MG63 (cell line): ENCODE results near the gene TSHZ2. TPM values are rescaled to one million over a fixed set of nuclear protein-coding genes. Genes with fewer than 3 reads are reported as not detected.
"Not testable (repeated sequence)": the region's sequence is repeated elsewhere in the genome, so short reads cannot be mapped to it uniquely, and the experiment has no call there.

Experiments
- DNase-seq: peaks from one replicate; pipeline ENCODE4 v3.0.0-alpha.2; 2020
- H3K27me3 ChIP-seq: fragments of 250-450 bp; sonication (Bioruptor Pico); 2 replicates; pipeline ENCODE4 v1.5.1; 2020; ENCODE audit warnings: mild to moderate bottlenecking, moderate library complexity
- H3K36me3 ChIP-seq: fragments of 250-450 bp; sonication (Bioruptor Pico); 2 replicates; pipeline ENCODE4 v1.5.1; 2020; ENCODE audit warnings: mild to moderate bottlenecking, moderate library complexity
- H3K4me3 ChIP-seq: fragments of 250-450 bp; sonication (Bioruptor Pico); 2 replicates; pipeline ENCODE4 v1.5.1; 2020; ENCODE audit warnings: mild to moderate bottlenecking, moderate library complexity
- H3K9me3 ChIP-seq: fragments of 250-450 bp; sonication (Bioruptor Pico); 2 replicates; pipeline ENCODE4 v1.5.1; 2020; ENCODE audit warnings: mild to moderate bottlenecking, moderate library complexity
- total RNA-seq: library from RNA; depleted of rRNA; stranded (reverse); fragments of >200 nt; shearing (Covaris generic); gene quantifications from 2 replicates; pipeline ENCODE4 v1.2.3, GENCODE V29; 2014; ENCODE audit warnings: low replicate concordance

Gene TSHZ2
- total RNA-seq, 1 experiment from 2014 or later, result not detected

DNA sequence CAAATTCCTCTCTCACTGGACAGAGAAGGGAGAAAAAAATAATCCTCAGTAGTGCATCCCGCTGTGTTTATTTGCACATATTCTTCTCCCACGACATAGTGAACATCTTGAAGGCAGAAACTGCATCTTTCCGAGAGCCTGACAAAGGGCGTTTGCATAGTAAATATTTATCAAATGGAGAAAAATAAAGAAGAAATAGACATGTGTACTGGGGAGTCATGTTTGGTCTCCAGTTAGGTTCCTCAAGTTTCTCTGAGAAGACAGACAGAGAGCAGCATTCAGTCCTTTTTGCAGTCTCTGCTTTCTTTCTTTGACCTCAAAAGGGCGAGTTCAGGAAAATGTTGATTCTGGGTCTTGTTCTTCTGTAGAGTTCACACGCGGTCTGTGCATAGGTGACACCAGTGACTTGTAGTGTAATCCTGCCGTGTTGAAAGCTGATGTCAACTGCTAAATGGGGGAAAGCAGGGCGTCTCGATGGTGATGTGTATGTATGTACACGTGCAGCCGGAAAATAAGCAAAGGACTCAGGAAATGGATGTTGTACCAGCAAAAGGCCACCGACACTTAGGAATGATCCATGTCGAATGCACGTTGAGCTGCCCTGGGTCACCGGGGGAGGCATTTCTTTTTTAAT is 335.9 kb downstream of the TSHZ2 start:
- Histone ChIP-seq H3K27me3 (peaks cover 2% of the 10 kb centered on the region; the same call in 1 of the 2 replicates), H3K4me3 (no peak overlapping the region), H3K9me3 (no peaks in the 10 kb centered on the region), H3K36me3 (no peaks in the 10 kb centered on the region)
- no peak for DNase-seq

DNA sequence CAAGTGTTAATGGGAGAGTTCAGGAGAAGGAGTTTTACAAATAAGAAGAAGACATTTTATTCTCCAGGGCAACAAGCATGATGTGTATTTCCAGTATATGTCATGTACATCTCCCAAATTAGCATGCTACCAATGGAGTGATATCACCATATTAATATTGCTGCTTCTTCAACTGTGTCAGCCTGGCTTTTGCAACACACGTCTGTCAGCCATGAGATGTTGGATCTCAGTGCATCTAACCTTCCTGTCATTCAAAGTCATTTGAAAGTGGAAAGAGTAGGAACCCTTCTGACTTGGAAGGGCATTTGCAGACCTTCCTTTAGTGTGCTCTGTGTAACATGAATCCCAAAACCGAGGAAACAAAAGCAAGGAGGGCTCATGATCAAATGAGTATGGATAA is 337.4 kb downstream of the TSHZ2 start:
- H3K36me3 ChIP-seq, result no peaks in the 10 kb centered on the region
- H3K9me3 ChIP-seq, result no peaks in the 10 kb centered on the region
- peaks cover 2% of the 10 kb centered on the region; the same call in 1 of the 2 replicates for H3K27me3 ChIP-seq
- no peak for DNase-seq
- H3K4me3 ChIP-seq, result no peak overlapping the region

DNA sequence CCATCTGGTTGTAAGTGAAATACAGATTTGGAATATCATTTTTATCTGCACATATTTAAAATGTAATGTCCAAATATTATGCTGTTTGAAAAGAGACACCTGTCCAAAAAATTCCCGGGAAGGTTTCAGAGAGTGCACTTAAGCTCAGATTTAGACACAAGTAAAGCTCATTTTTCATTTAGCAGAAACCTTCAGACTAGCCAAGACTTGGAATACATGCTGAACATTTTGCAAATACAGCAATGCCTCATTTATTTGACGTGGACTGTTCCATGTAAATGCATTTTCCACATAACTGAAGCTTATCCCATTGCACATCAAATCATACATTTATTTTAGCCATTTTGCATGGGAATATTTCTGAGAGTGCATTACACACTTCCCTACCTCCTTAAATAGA is 340.8 kb downstream of the TSHZ2 start:
- no peak for DNase-seq
- no peaks in the 10 kb centered on the region for H3K36me3 ChIP-seq
- no peak overlapping the region for H3K4me3 ChIP-seq
- H3K9me3 ChIP-seq, result no peaks in the 10 kb centered on the region
- H3K27me3 ChIP-seq, result peaks cover 2% of the 10 kb centered on the region; the same call in 1 of the 2 replicates

DNA sequence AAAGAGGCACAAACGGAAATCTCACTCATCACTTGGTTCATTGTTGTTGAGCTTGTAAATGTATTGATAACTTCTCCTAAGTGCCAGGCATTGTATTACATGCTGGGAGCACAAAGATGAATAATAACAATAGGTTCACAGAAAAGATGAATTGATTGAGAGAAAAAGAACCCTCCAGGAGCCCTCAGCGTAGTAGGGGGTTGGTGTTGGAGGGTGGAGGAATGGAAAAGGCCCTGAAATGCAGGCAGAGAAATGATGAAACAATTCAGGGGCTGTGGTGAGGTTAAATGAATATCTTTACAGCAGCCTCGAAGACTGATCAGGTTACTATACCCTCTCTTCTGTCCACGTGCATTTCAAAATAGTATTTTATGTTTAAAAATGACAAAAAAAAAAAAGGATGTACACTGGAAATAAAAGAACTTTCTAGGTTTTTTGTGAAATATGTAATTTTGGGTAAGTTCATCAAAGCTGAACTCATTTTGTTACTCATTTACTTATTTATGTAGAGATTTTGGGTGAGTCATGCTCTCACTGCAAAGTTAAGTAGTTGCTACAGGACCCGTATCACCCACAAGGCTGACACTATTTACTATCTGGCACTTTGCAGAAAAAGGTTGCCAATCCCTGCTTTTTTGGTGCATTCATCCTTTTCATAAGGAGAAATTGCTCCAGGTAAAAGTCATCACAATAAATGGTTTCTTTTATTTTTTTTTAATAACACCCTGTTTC is 344.2 kb downstream of the TSHZ2 start:
- no peaks in the 10 kb centered on the region for H3K27me3 ChIP-seq
- no peaks in the 10 kb centered on the region for H3K9me3 ChIP-seq
- DNase-seq, result no peak
- no peaks in the 10 kb centered on the region for H3K36me3 ChIP-seq
- no peak overlapping the region for H3K4me3 ChIP-seq

DNA sequence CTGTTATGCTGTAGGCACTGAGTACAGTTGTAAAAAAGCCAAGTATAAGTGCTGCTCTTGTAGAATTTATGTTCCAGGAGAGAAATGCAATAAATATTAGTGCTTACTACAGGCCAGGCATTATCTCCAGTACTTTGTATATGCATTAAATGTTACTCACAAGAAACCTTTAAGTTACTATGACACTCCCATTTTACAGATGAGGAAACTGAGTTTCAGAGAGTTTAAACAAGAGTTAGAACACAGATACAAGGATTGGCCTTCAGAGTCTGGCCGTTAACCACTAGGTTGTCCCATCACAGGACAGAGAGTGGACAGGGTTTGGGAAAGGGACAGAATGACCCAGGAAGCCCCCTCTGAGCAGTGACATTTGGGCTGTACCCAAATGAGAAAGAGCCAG is 347.0 kb downstream of the TSHZ2 start:
- Histone ChIP-seq H3K9me3 (no peaks in the 10 kb centered on the region), H3K4me3 (no peak overlapping the region), H3K27me3 (no peaks in the 10 kb centered on the region), H3K36me3 (no peaks in the 10 kb centered on the region)
- DNase-seq, result no peak

DNA sequence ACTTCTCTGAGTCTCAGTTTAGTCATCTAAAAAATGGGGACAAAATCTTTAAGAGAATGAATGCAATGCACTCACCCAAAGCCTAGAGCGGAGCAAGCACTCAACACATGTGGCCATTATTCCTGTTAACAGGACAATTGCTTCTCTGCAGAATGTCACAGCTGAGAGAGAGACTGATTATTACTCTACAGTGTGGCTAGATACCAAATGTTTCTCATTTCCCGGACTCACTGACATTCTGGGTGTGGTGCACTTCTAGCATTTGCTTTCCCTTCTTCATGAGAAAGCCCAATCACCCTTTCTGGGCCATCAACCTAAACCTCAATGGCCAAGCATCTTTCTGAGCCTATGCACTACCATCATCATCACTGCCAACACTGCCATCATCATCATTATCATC is 347.6 kb downstream of the TSHZ2 start:
- no peaks in the 10 kb centered on the region for H3K27me3 ChIP-seq
- no peak for DNase-seq
- H3K36me3 ChIP-seq, result no peaks in the 10 kb centered on the region
- H3K9me3 ChIP-seq, result no peaks in the 10 kb centered on the region
- no peak overlapping the region for H3K4me3 ChIP-seq

DNA sequence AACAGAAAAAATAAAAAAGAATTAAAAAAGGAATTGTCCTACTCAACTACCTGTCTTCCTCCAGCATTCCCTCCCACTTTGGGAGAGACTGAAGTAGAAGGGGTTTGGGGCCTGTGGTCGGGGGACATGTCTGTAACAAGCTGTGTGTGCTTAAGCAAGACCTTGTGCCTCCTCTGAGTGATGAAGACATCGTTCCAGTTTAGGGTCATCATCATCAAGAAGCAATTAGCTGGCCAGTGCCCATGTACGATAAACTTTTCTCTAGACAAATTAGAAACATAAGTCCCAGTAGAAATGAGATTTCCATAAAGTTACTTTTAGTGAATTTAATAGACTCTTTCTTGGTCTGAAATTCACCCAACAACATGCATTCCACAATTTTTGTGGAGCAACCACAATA is 348.5 kb downstream of the TSHZ2 start:
- Histone ChIP-seq H3K4me3 (no peak overlapping the region), H3K36me3 (no peaks in the 10 kb centered on the region), H3K27me3 (no peaks in the 10 kb centered on the region), H3K9me3 (no peaks in the 10 kb centered on the region)
- no peak for DNase-seq

DNA sequence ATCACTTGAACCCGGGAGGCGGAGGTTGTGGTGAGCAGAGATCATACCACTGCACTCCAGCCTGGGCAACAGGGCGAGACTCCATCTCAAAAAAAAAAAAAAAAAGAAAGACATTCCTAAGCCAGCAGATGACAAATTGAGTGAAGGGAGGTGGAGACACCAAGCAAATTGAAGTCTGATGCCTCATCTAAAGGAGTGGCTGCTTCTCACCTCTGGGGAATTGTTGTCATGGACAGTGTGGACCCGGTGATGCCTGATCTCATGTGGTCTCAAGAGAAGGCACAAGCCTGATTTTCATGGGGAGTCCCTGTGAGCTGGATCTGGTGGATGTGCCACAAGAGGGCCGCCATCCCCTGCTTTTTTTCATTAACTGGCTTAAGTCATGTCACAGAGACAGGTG is 349.4 kb downstream of the TSHZ2 start:
- no peak for DNase-seq
- H3K9me3 ChIP-seq, result no peaks in the 10 kb centered on the region
- H3K36me3 ChIP-seq, result no peaks in the 10 kb centered on the region
- H3K27me3 ChIP-seq, result no peaks in the 10 kb centered on the region; the same call in 1 of the 2 replicates
- H3K4me3 ChIP-seq, result no peak overlapping the region

DNA sequence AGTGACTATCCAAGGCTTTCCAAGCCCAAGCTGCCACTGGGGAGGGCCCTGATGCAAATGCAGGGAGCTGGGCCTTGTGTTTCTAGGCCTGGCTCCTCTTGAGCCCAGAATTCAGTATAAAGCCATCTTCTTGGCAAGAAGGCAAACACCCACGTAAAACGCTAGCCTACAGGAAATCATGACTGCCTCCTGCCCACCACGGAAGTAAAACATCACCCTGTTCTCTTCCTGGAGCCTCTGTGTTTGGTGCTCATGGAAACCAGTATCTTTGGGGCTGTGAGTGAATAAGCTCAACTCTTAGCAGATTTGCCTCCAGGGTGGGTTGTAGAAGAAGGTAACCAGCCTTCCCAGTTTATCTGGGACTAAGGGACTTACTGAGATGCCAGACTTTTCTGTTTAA is 350.5 kb downstream of the TSHZ2 start:
- Histone ChIP-seq H3K27me3 (no peaks in the 10 kb centered on the region; the same call in 1 of the 2 replicates), H3K9me3 (no peaks in the 10 kb centered on the region), H3K4me3 (no peak overlapping the region), H3K36me3 (no peaks in the 10 kb centered on the region)
- no peak for DNase-seq

DNA sequence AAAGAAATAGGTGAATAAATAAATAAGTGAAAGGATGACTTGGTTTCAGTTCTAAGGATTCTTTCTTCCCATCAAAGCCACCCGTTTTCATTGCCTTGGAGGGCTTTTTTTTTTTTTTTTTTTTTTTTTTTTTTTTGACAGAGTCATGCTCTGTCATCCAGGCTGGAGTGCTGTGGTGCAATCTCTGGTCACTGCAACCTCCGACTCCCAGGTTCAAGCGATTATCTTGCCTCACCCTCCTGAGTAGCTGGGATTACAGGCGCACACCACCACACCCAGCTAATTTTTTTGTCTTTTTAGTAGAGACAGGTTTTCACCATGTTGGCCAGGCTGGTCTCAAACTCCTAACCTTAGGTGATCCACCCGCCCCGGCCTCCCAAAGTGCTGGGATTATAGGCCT is 351.3 kb downstream of the TSHZ2 start:
- H3K9me3 ChIP-seq, DNase-seq, H3K36me3 ChIP-seq, H3K4me3 ChIP-seq, H3K27me3 ChIP-seq: not testable (repeated sequence)

DNA sequence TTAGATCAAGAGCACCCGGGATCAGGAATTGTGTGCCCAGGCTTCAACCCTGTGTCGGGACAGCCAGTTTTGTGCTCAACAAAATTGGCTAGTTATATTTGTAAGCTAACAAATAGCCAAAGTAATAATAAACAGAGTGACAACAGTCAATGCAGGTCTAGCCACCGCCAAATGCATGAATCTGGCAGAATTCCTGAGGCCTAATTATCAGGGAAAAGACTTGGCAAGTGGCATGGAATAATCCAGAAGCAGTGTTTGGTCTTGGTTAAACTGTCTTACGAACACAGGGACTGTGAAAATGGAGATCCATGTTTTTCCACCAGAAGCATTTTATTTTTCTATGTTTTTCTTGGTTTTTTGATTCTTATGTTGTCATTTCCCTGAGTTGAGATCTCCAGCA is 352.7 kb downstream of the TSHZ2 start:
- H3K27me3 ChIP-seq, result no peaks in the 10 kb centered on the region; the same call in 1 of the 2 replicates
- no peaks in the 10 kb centered on the region for H3K9me3 ChIP-seq
- H3K4me3 ChIP-seq, result no peak overlapping the region
- DNase-seq, result no peak
- no peaks in the 10 kb centered on the region for H3K36me3 ChIP-seq

DNA sequence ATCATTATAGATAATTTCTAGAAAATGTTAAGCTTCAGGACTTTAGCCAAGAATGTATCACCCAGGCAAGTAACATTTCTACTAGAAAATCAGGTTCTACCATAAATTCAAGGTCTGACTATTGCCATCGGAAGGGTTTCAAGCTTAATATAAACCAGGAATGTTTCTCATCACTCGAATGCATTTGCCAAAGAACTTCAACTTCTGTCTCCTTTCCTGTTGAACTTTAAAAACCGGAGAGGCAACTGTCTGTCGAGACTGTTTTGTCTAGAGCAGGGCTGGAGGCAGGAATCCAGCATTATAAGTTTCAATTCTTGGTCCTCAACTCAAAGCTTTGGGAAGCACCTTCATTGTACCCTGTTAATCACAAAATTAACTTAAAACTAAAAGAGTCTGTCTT is 356.8 kb downstream of the TSHZ2 start:
- Histone ChIP-seq H3K36me3 (no peaks in the 10 kb centered on the region), H3K27me3 (no peaks in the 10 kb centered on the region; the same call in 1 of the 2 replicates), H3K4me3 (no peak overlapping the region), H3K9me3 (no peaks in the 10 kb centered on the region)
- DNase-seq, result no peak

DNA sequence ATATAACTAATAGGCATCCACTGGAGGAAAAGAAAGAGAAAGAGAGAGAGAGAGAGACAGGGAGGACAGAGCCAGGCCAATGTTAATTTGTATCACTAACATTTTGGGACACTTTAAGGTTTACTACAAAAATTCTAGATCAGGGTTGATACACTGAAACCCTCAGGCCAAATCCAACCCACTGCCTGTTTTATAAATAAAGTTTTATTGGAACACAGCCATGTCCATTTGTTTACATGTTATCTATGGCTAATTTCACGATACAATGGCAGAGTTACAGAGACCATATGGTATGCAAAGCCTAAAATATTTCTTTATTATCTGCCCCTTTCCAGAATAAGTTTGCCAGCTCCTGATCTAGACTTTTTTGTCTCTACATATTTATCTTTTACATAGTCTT is 357.6 kb downstream of the TSHZ2 start:
- Histone ChIP-seq H3K27me3 (no peaks in the 10 kb centered on the region; the same call in 1 of the 2 replicates), H3K9me3 (no peaks in the 10 kb centered on the region), H3K36me3 (no peaks in the 10 kb centered on the region), H3K4me3 (no peak overlapping the region)
- no peak for DNase-seq

DNA sequence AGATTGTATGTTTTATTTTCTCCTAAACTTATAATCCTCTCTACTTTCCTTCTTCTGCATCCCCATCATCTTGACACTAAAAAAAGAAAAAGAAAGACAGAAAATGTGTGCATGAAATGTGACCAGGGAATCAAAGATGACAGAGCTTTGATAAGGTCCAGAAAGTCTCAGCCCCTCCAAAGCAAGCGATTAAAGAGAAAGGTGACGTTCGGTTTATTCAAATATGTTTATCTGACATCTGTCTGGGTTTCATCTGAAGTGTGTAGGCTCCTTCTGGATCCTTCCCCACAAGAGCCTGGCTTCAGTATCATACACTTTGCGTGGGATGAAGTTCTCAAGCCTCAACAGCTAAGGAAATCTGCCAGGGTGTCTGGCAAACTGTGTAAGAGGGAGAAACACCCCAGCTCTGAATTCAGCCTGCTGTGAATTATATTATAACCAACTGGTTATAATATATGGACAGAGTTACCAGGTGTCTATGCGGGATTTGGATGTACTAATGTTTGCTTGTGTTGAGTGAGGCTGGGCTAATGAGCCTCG is 358.5 kb downstream of the TSHZ2 start:
- DNase-seq, result no peak
- H3K36me3 ChIP-seq, result no peaks in the 10 kb centered on the region
- H3K27me3 ChIP-seq, result no peaks in the 10 kb centered on the region; the same call in 1 of the 2 replicates
- no peaks in the 10 kb centered on the region for H3K9me3 ChIP-seq
- no peak overlapping the region for H3K4me3 ChIP-seq

DNA sequence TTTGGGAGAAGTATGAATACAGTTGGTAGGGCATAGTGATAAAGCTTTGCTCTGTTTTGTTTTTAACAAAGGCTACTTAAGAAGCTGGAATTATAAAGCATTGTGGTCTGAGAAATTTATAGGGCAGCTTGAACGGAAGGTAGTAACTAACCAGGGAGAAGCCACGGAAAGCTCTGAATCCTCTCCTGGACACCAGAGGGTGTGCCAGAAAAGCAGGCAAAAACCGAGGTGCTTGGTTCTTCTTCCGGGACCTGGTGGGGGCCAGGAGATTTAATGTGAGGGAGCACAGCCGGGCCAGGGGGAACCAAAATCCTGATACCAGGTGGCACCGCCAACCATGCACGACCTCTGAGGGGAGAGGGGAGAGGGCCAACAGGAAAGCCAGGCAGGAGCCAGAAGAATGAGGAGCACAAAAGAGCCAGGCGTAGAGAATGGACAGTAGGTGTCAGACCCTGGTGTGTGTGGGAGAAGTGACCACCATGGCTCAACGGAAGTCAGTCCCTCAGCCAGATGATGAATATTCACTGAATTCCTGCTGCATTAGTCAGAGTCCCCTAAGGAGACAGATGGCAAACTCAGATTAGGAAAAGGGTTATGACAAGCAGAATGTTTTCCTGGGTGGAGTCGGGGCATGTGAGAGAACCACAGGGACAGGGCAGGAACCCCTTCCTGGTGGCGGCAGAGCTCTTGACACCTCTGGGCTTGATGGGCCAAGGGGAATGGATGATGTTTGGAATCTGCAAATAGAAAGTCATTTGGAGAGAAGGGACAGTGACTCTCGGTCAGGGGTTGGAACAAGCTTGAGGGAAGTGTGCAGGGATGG is 359.2 kb downstream of the TSHZ2 start:
- H3K9me3 ChIP-seq, result no peaks in the 10 kb centered on the region
- no peak overlapping the region for H3K4me3 ChIP-seq
- peak; percentile 16 for DNase-seq
- H3K27me3 ChIP-seq, result no peaks in the 10 kb centered on the region
- no peaks in the 10 kb centered on the region for H3K36me3 ChIP-seq

DNA sequence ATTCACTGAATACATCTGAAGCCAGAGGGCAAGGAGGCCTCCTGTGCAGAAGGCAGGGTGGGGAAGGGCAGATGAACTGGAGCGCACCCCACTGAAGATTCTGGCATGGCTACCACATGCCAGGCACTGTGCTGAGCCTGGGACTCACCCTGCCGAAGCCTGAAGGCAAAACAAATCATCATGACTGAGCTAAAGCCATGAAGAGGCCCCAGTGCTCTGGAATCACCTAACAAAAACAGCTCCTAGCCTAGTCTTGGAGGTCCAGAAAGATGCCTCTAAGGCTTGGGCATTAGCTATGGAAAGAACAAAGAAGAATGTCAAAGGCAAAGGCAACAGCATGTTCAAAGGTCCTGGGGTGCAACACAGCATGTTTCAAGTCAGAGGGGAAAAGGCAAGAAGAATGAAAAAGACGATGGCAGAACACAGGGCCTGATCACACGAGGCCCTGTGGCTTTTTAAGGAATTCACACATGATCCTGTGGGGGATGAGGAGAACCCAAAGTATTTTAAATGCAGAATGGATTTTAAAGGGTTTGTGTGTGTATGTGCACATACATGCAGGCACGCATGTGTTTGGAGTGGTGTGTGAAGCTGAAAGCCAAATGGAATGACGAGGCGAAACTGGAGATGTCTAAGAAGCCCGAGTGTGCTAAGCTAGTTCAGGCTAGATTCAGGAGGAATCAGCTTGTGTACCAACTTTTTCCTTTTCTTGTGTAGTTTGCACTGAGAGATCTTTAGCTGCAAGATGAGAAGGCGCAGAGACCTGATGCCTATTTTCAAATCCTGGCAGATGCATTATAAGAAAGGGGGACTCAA is 360.1 kb downstream of the TSHZ2 start:
- Histone ChIP-seq H3K9me3 (no peaks in the 10 kb centered on the region), H3K27me3 (no peaks in the 10 kb centered on the region), H3K4me3 (no peak overlapping the region), H3K36me3 (no peaks in the 10 kb centered on the region)
- DNase-seq, result no peak
